SK-N-MC (cell line): Measurements from ENCODE around the gene BPI.

Source experiments
- EZH2 ChIP-seq: fragments of 200-600 bp; sonication (generic); IDR thresholded peaks from one replicate; pipeline ENCODE4 v1.6.1; 2017; ENCODE audit warnings: antibody characterized with exemption
- POLR2AphosphoS5 ChIP-seq: IDR thresholded peaks from 2 replicates; pipeline ENCODE4 v1.6.1; 2012; ENCODE audit warnings: mild to moderate bottlenecking, low read depth, low read length, borderline replicate concordance

DNA sequence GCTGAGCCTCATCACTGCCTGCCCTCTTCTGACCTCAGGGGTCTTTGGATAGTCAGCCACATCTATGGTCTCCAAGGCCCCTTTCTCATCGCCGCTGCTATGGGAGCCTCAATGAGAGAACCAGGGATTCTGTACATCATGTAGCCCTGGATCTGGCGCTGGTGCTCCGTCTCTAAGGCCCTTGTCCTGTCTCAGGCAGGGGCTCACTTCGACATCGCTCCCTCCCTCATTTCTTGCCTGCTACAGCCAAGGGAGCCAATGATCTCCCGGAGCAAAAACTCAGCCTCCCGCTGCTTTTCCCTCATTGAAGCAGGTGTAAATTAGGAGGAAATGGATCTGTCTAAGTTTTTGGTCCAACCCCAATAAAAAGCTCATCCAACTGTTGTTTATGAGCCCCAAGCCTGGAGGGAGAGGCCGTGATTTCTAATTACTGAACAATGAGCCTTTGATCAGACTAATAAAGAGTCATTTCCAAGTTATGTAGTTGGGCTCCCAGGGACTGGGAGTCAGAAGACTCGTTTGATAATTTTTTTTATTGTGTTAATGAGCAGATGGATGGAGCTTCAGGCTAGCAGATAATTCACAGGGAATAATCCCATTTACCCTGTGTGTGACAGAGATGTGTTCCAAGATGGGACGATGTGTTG is 73.2 kb downstream of the BPI start:
- TF ChIP-seq EZH2, result no peak
- TF ChIP-seq POLR2AphosphoS5, result no peak
